ENCODE data around the gene ACKR2.

- no peak for TF ChIP-seq POLR2A (IDR thresholded peaks at IDR 0.05; ENCODE audit: low read depth, low read length)
- no peak for TF ChIP-seq CTCF (IDR thresholded peaks at IDR 0.05; ENCODE audit: extremely low read depth in 1 of 2, insufficient read depth in 1 of 2, low read depth in 1 of 2, low read length in 2 of 2)
- TF ChIP-seq MYC (IDR thresholded peaks at IDR 0.05; ENCODE audit: low read depth, low read length) = no peak
- no peak for TF ChIP-seq EZH2 (IDR thresholded peaks at IDR 0.05; ENCODE audit: borderline replicate concordance, low read depth, low read length, severe bottlenecking)
- no peak for TF ChIP-seq POLR2AphosphoS5 (IDR thresholded peaks at IDR 0.05; ENCODE audit: insufficient read depth, low read depth, low read length)
- no peak for TF ChIP-seq JUN (IDR thresholded peaks at IDR 0.05; ENCODE audit: borderline replicate concordance, insufficient read depth, insufficient read length, low read depth)
- TF ChIP-seq MAX (IDR thresholded peaks at IDR 0.05; ENCODE audit: insufficient read depth, insufficient read length) = no peak
These were observed 47.3 kb downstream of the ACKR2 start for GRCh38 chr3:42856544-42856943.

All from endothelial cell of umbilical vein (primary cell).